Loucy (cell line): ENCODE measurements around the gene ANKRD63.

Source experiments
- H2AFZ ChIP-seq: fragments of 200-600 bp; sonication (generic); 2 replicates; pipeline ENCODE4 v1.6.0; 2016; ENCODE audit warnings: antibody characterized with exemption, mild to moderate bottlenecking, low read length, moderate library complexity
- H3F3A ChIP-seq: fragments of 200-600 bp; 2 replicates; pipeline ENCODE4 v1.6.0; 2016; ENCODE audit warnings: antibody characterized with exemption, low read depth, mild to moderate bottlenecking
- H3K27me3 ChIP-seq: fragments of 200-600 bp; sonication (generic); 2 replicates; pipeline ENCODE4 v1.6.1; 2014; ENCODE audit warnings: low read length, mild to moderate bottlenecking; ENCODE audit not compliant: insufficient read depth, poor library complexity, severe bottlenecking
- H3K36me3 ChIP-seq: fragments of 200-600 bp; sonication (generic); 2 replicates; pipeline ENCODE4 v1.6.1; 2016; ENCODE audit warnings: low read length; ENCODE audit not compliant: insufficient read depth
- H3K4me1 ChIP-seq: fragments of 200-600 bp; sonication (generic); 2 replicates; pipeline ENCODE4 v1.5.1; 2014; ENCODE audit warnings: low read length, mild to moderate bottlenecking; ENCODE audit not compliant: insufficient read depth, poor library complexity, severe bottlenecking
- H3K4me2 ChIP-seq: fragments of 200-600 bp; sonication (generic); 2 replicates; pipeline ENCODE4 v1.6.0; 2014; ENCODE audit warnings: antibody characterized with exemption, low read length, low read depth, mild to moderate bottlenecking; ENCODE audit not compliant: poor library complexity, severe bottlenecking
- H3K4me3 ChIP-seq: fragments of 200-600 bp; sonication (generic); 2 replicates; pipeline ENCODE4 v1.5.1; 2014; ENCODE audit warnings: low read length, mild to moderate bottlenecking, mixed read lengths; ENCODE audit not compliant: poor library complexity, severe bottlenecking
- H3K79me2 ChIP-seq: fragments of 200-600 bp; sonication (generic); 2 replicates; pipeline ENCODE4 v1.6.1; 2014; ENCODE audit warnings: low read length; ENCODE audit not compliant: insufficient read depth
- H3K9ac ChIP-seq: fragments of 200-600 bp; sonication (generic); 2 replicates; pipeline ENCODE4 v1.6.0; 2014; ENCODE audit warnings: mild to moderate bottlenecking, low read depth, low read length, moderate library complexity; ENCODE audit not compliant: poor library complexity, severe bottlenecking
- H3K9me2 ChIP-seq: fragments of 200-600 bp; sonication (generic); replicated peaks from 2 replicates; pipeline ENCODE4 v1.6.1; 2016; ENCODE audit warnings: low read depth, low read length, mixed read lengths
- H3K9me3 ChIP-seq: fragments of 200-600 bp; sonication (generic); 2 replicates; pipeline ENCODE4 v1.6.1; 2014; ENCODE audit warnings: mild to moderate bottlenecking, antibody characterized with exemption, low read length, low read depth; ENCODE audit not compliant: insufficient read depth
- H4K20me1 ChIP-seq: fragments of 200-600 bp; sonication (generic); 2 replicates; pipeline ENCODE4 v1.6.0; 2014; ENCODE audit warnings: antibody characterized with exemption, low read length, mild to moderate bottlenecking; ENCODE audit not compliant: insufficient read depth, poor library complexity, severe bottlenecking
- CTCF ChIP-seq: fragments of 200-600 bp; sonication (generic); conservative IDR thresholded peaks from 2 replicates; pipeline ENCODE4 v1.5.1; 2014; ENCODE audit warnings: mild to moderate bottlenecking, antibody characterized with exemption, low read length
- EZH2phosphoT487 ChIP-seq: fragments of 200-600 bp; IDR thresholded peaks from 2 replicates; pipeline ENCODE4 v1.6.1; 2018; ENCODE audit warnings: antibody characterized with exemption, mild to moderate bottlenecking, moderate library complexity, borderline replicate concordance

ANKRD63 gene

GRCh38 chr15:40287968-40288367 lies 5.1 kb upstream of the ANKRD63 start:
- Histone ChIP-seq H3K4me1 (no peaks in the 10 kb centered on the region), H3K27me3 (no peaks in the 10 kb centered on the region)

GRCh38 chr15:40287505-40287904 lies 4.6 kb upstream of the ANKRD63 start:
- no peaks in the 10 kb centered on the region for H4K20me1 ChIP-seq
- H3K9me3 ChIP-seq, result no peaks in the 10 kb centered on the region
- H3F3A ChIP-seq, result 0 out of 2 replicates have a peak, but pooled peaks cover 3% of the 10 kb centered on the region
- no peak overlapping the region for H3K4me2 ChIP-seq
- no peaks in the 10 kb centered on the region for H3K27me3 ChIP-seq
- no peaks in the 10 kb centered on the region; the same call in 1 of the 2 replicates for H3K36me3 ChIP-seq
- no peaks in the 10 kb centered on the region for H3K79me2 ChIP-seq
- H3K9me2 ChIP-seq, result no peaks in the 10 kb centered on the region
- H3K9ac ChIP-seq, result no peak overlapping the region
- TF ChIP-seq EZH2phosphoT487 (no peak), CTCF (no peak)
- H3K4me3 ChIP-seq, result no peak overlapping the region
- H3K4me1 ChIP-seq, result no peaks in the 10 kb centered on the region
- H2AFZ ChIP-seq, result no peak overlapping the region

More at GRCh38 chr15:40287968-40288367, 5.1 kb upstream of the ANKRD63 start:
- no peaks in the 10 kb centered on the region; the same call in 1 of the 2 replicates for H3K36me3 ChIP-seq
- no peak for TF ChIP-seq CTCF
- TF ChIP-seq EZH2phosphoT487, result no peak
- no peaks in the 10 kb centered on the region for H4K20me1 ChIP-seq
- no peak overlapping the region for H2AFZ ChIP-seq
- 0 out of 2 replicates have a peak, but pooled peaks cover 3% of the 10 kb centered on the region for H3F3A ChIP-seq
- no peaks in the 10 kb centered on the region for H3K79me2 ChIP-seq
- H3K9ac ChIP-seq, result no peak overlapping the region
- no peak overlapping the region for H3K4me2 ChIP-seq
- no peaks in the 10 kb centered on the region for H3K9me3 ChIP-seq
- H3K4me3 ChIP-seq, result no peak overlapping the region
- no peaks in the 10 kb centered on the region for H3K9me2 ChIP-seq

GRCh38 chr15:40286794-40287193 lies 3.9 kb upstream of the ANKRD63 start:
- no peaks in the 10 kb centered on the region for H3K27me3 ChIP-seq
- no peaks in the 10 kb centered on the region for H4K20me1 ChIP-seq
- H3K9ac ChIP-seq, result no peak overlapping the region
- 0 out of 2 replicates have a peak, but pooled peaks cover 3% of the 10 kb centered on the region for H3F3A ChIP-seq
- H3K9me2 ChIP-seq, result no peaks in the 10 kb centered on the region
- H2AFZ ChIP-seq, result no peak overlapping the region
- no peak overlapping the region for H3K4me3 ChIP-seq
- no peaks in the 10 kb centered on the region; the same call in 1 of the 2 replicates for H3K36me3 ChIP-seq
- no peaks in the 10 kb centered on the region for H3K9me3 ChIP-seq
- no peak for TF ChIP-seq CTCF
- no peak for TF ChIP-seq EZH2phosphoT487
- no peak overlapping the region for H3K4me2 ChIP-seq
- no peaks in the 10 kb centered on the region for H3K4me1 ChIP-seq
- no peaks in the 10 kb centered on the region for H3K79me2 ChIP-seq
